ENCODE measurements around the gene PLA2G12A.

- TF ChIP-seq, protein P1, sequence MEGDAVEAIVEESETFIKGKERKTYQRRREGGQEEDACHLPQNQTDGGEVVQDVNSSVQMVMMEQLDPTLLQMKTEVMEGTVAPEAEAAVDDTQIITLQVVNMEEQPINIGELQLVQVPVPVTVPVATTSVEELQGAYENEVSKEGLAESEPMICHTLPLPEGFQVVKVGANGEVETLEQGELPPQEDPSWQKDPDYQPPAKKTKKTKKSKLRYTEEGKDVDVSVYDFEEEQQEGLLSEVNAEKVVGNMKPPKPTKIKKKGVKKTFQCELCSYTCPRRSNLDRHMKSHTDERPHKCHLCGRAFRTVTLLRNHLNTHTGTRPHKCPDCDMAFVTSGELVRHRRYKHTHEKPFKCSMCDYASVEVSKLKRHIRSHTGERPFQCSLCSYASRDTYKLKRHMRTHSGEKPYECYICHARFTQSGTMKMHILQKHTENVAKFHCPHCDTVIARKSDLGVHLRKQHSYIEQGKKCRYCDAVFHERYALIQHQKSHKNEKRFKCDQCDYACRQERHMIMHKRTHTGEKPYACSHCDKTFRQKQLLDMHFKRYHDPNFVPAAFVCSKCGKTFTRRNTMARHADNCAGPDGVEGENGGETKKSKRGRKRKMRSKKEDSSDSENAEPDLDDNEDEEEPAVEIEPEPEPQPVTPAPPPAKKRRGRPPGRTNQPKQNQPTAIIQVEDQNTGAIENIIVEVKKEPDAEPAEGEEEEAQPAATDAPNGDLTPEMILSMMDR (IDR thresholded peaks at IDR 0.05), result no peak
- no peak for TF ChIP-seq POLR2AphosphoS5 (IDR thresholded peaks at IDR 0.05; ENCODE audit: low read depth, low read length)
Measured at GRCh38 chr4:109713500-109713899, 16.4 kb downstream of the PLA2G12A start.
